Caco-2 (cell line): ENCODE results near the gene SEC16A. TPM values are rescaled to one million over a fixed set of nuclear protein-coding genes. Genes with fewer than 3 reads are reported as not detected.
"Not testable (repeated sequence)": the region's sequence is repeated elsewhere in the genome, so short reads cannot be mapped to it uniquely, and the experiment has no call there.

Experiments used
- BruUV-seq: library from RNA; stranded (reverse); fragments of 400-500 nt; replicated peaks from 2 replicates; lab custom pipeline; 2021; lab: Mats Ljungman, UMichigan
- CTCF ChIA-PET: fragments of 300-600 bp; sonication (Branson Sonifier 250); formaldehyde crosslinking; loops from one replicate; lab custom pipeline; 2022; ENCODE audit warnings: antibody characterized with exemption; lab: Charles Lee
- POLR2A ChIA-PET: fragments of 300-600 bp; sonication (Branson Sonifier 250); formaldehyde crosslinking; loops from one replicate; lab custom pipeline; 2022; ENCODE audit warnings: antibody characterized with exemption; lab: Charles Lee
- DNase-seq, 2 experiments: peaks; one replicate each; pipeline versions ENCODE4 v3.0.0 to v3.0.0-alpha.2; 2020 to 2022
- H3K27me3 ChIP-seq: replicated peaks from 2 replicates; pipeline ENCODE4 v1.6.0; 2011; ENCODE audit warnings: low read length; ENCODE audit not compliant: control insufficient read depth, insufficient read depth
- H3K36me3 ChIP-seq: 2 replicates; pipeline ENCODE4 v1.5.1; 2011; ENCODE audit warnings: low read length; ENCODE audit not compliant: control insufficient read depth, insufficient read depth
- H3K4me1 ChIP-seq: fragments of 250-450 bp; sonication (Bioruptor Pico); 2 replicates; pipeline ENCODE4 v1.5.1; 2020; ENCODE audit warnings: mild to moderate bottlenecking
- H3K4me3 ChIP-seq: 2 replicates; pipeline ENCODE4 v1.5.1; 2011; ENCODE audit warnings: low read depth, mild to moderate bottlenecking, control low read depth, low read length
- H3K9me3 ChIP-seq: fragments of 250-450 bp; sonication (Bioruptor Pico); 2 replicates; pipeline ENCODE4 v1.5.1; 2020; ENCODE audit warnings: mild to moderate bottlenecking, moderate library complexity
- H3K27ac Mint-ChIP-seq: one replicate; pipeline ENCODE4 v1.8.0; 2022; ENCODE audit warnings: mixed read lengths; ENCODE audit not compliant: unreplicated experiment
- H3K27me3 Mint-ChIP-seq: one replicate; pipeline ENCODE4 v1.8.0; 2022; ENCODE audit warnings: mixed read lengths; ENCODE audit not compliant: insufficient read depth, unreplicated experiment
- H3K36me3 Mint-ChIP-seq: one replicate; pipeline ENCODE4 v1.8.0; 2022; ENCODE audit warnings: mild to moderate bottlenecking, mixed read lengths; ENCODE audit not compliant: insufficient read depth, unreplicated experiment
- H3K4me1 Mint-ChIP-seq: one replicate; pipeline ENCODE4 v1.8.0; 2022; ENCODE audit warnings: low read depth, mixed read lengths; ENCODE audit not compliant: unreplicated experiment
- H3K4me3 Mint-ChIP-seq: one replicate; pipeline ENCODE4 v1.8.0; 2022; ENCODE audit warnings: mild to moderate bottlenecking, moderate library complexity, mixed read lengths; ENCODE audit not compliant: unreplicated experiment
- H3K9me3 Mint-ChIP-seq: one replicate; pipeline ENCODE4 v1.8.0; 2022; ENCODE audit warnings: mixed read lengths; ENCODE audit not compliant: unreplicated experiment
- CTCF ChIP-seq, 2 experiments: fragments of 200-600 bp in 1 of 2; IDR thresholded peaks; 1 replicate in 1 of 2; 2 replicates in 1 of 2; pipeline versions ENCODE4 v1.5.1 to v1.8.0; 2011 to 2022; ENCODE audit warnings: antibody characterized with exemption in 1 of 2, control low read depth in 1 of 2, inconsistent platforms in 1 of 2, low read depth in 1 of 2, low read length in 1 of 2, mild to moderate bottlenecking in 1 of 2, moderate library complexity in 1 of 2; ENCODE audit not compliant: insufficient read depth in 1 of 2, severe bottlenecking in 1 of 2, unreplicated experiment in 1 of 2
- intact Hi-C: fragments of 100-400 bp; cut with micrococcal nuclease; formaldehyde crosslinking; loops from one replicate; pipeline ENCODE4 v1.10.0; 2022; ENCODE audit not compliant: unreplicated experiment
- total RNA-seq: library from RNA; stranded (reverse); gene quantifications from 2 replicates; pipeline ENCODE4 v1.2.3, GENCODE V29; 2022

SEC16A gene
- total RNA-seq, 1 experiment from 2014 or later = 76.4 TPM

DNA sequence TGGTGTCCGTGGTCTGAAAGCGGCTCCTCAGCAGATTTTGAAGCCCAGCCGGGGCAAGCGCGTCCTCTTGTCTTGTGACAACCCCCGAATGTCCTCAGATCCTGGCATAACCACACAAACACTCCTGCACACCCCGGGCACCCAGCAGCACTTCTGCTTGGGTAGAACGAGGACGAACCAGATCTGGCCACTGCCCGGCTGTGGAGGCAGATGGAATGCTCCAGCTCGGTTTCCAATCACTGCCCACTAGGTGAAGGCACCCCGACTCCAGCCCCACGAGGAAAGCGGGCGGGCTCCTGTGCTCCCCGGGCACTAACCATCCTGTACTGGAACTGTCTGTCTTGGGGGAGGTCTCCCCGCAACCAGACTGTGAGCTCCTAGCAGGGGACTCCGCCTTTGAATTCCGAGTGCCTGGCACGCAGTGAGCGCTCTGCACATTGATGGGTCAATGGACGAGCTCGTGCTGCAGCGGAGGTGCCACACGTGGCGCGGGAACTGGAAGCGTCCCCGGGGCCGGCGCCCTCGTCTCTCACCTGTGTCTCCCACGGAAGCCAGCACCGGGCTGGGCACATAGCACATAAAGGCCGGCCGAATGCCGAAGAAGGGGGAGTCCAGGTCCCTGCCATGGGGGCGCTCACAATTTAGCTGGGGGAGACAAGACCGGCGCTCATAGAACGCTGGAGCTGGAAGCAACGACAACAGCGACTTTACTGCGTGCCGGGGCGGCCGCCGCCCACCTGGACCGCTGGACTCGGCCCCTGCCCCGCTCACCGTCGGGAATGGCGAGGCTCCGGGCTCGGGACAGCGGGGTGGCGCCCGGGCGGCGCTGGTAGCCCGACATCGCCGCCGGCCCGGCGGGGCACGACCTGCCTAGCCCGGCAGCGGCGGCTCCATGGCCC lies 73.0 kb downstream of the SEC16A start:
- H3K36me3 Mint-ChIP-seq = peaks cover 80% of the 10 kb centered on the region
- peaks cover 16% of the 10 kb centered on the region for H3K4me1 Mint-ChIP-seq
- Histone ChIP-seq H3K27me3 (no peaks in the 10 kb centered on the region), H3K4me1 (peaks cover 12% of the 10 kb centered on the region), H3K36me3 (peaks cover 9% of the 10 kb centered on the region), H3K4me3 (peak overlapping the region; percentile 81), H3K9me3 (no peaks in the 10 kb centered on the region)
- ChIA-PET POLR2A (interaction anchor here (1.3 to 1.4 kb wide), 2 partner anchors 9 to 47 kb away, joined by 3 to 4 read pairs; no protein-coding TSS in a partner anchor), CTCF (interaction anchor here (1.0 to 1.2 kb wide), 3 partner anchors 9 to 58 kb away, joined by 3 to 7 read pairs (median 5); no protein-coding TSS in a partner anchor)
- TF ChIP-seq CTCF (IDR thresholded peaks at IDR 0.05; ENCODE audit: insufficient read depth in 1 of 2, low read depth in 1 of 2, low read length in 1 of 2, severe bottlenecking in 1 of 2, unreplicated experiment in 1 of 2) = no peak
- DNase-seq = peak in 1 of 2 experiments; percentile 34
- TSS peak; percentile 53 for BruUV-seq
- H3K27me3 Mint-ChIP-seq = no peaks in the 10 kb centered on the region
- intact Hi-C loops = no loop called here
- peak overlapping the region; percentile 76 for H3K4me3 Mint-ChIP-seq
- peak overlapping the region; percentile 85 for H3K27ac Mint-ChIP-seq
- no peaks in the 10 kb centered on the region for H3K9me3 Mint-ChIP-seq

DNA sequence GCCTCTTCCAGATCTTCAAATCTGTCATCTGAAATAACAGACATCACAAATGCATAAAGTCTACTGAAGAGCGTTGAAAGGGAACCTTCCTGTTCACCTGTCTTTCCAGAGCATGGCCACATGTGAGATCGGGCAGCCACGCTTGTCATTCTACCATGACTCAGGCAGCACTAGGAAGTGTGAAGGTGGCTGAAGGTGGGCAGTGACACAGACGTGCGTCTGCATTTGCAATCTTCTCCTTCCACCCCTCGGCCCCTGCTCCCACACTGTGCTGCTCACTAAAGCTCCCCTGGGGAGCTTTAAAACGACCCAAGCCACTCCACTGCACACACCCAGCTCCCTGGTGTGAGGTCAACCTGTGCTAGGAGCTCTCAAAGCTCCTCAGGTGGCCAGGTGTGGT lies 74.9 kb downstream of the SEC16A start:
- H3K4me3 Mint-ChIP-seq = no peak overlapping the region
- H3K27me3 Mint-ChIP-seq = no peaks in the 10 kb centered on the region
- POLR2A ChIA-PET = no interaction called here
- CTCF ChIA-PET = interaction anchor here (0.6 kb wide), 1 partner anchor 197 kb away, joined by 4 read pairs; no protein-coding TSS in a partner anchor
- H3K36me3 ChIP-seq = peaks cover 3% of the 10 kb centered on the region
- peaks cover 16% of the 10 kb centered on the region for H3K4me1 Mint-ChIP-seq
- no peaks in the 10 kb centered on the region for H3K9me3 ChIP-seq
- intact Hi-C loops = no loop called here
- no peaks in the 10 kb centered on the region for H3K27me3 ChIP-seq
- H3K36me3 Mint-ChIP-seq = peaks cover 80% of the 10 kb centered on the region
- no peak overlapping the region for H3K4me3 ChIP-seq
- BruUV-seq = no TSS peak
- H3K27ac Mint-ChIP-seq = no peak overlapping the region
- DNase-seq = no peak
- no peaks in the 10 kb centered on the region for H3K9me3 Mint-ChIP-seq
- TF ChIP-seq CTCF (IDR thresholded peaks at IDR 0.05; ENCODE audit: insufficient read depth in 1 of 2, low read depth in 1 of 2, low read length in 1 of 2, severe bottlenecking in 1 of 2, unreplicated experiment in 1 of 2) = no peak
- H3K4me1 ChIP-seq = peaks cover 12% of the 10 kb centered on the region

- H3K4me3 Mint-ChIP-seq, POLR2A ChIA-PET: not testable (repeated sequence)
These were observed 75.8 kb downstream of the SEC16A start for GRCh38 chr9:136407061-136407460.

DNA sequence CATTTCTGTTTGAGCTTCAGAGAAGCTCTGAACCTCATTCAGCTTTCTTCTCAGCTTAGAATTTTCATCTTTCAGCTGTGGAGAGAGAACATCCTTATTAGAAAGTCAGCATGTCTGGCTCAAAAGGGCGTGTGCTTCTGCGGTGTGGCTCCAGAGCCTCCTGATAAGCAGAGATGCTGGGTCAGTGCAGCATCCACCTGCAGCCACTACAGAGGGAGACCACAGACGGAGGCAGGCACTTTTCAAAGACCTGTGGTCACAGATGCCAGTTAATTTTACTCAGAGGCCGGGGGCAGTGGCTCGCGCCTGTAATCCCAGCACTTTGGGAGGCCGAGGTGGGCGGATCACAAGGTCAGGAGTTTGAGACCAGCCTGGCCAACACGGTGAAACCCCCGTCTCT lies 76.9 kb downstream of the SEC16A start:
- H3K27me3 ChIP-seq, H3K36me3 ChIP-seq, CTCF ChIA-PET, POLR2A ChIA-PET, intact Hi-C loops, DNase-seq, H3K27me3 Mint-ChIP-seq, H3K4me3 ChIP-seq, BruUV-seq, H3K9me3 ChIP-seq, H3K27ac Mint-ChIP-seq, H3K4me1 ChIP-seq, H3K4me3 Mint-ChIP-seq, H3K9me3 Mint-ChIP-seq: not testable (repeated sequence)
- peaks cover 84% of the 10 kb centered on the region for H3K36me3 Mint-ChIP-seq
- peaks cover 16% of the 10 kb centered on the region for H3K4me1 Mint-ChIP-seq

More at GRCh38 chr9:136407061-136407460, 75.8 kb downstream of the SEC16A start:
- H3K4me3 ChIP-seq, H3K27me3 ChIP-seq, BruUV-seq, intact Hi-C loops, CTCF ChIA-PET, H3K9me3 Mint-ChIP-seq, H3K27ac Mint-ChIP-seq, DNase-seq, H3K36me3 ChIP-seq, H3K9me3 ChIP-seq, H3K27me3 Mint-ChIP-seq: not testable (repeated sequence)
- peaks cover 10% of the 10 kb centered on the region for H3K4me1 ChIP-seq
- Mint-ChIP-seq H3K4me1 (peaks cover 16% of the 10 kb centered on the region), H3K36me3 (peaks cover 84% of the 10 kb centered on the region)
